ENCODE data around the gene AMY1B. TPM values are rescaled to one million over a fixed set of nuclear protein-coding genes. Genes with fewer than 3 reads are reported as not detected.

The AMY1B gene
- total RNA-seq: not detected in 2 replicates

DNA sequence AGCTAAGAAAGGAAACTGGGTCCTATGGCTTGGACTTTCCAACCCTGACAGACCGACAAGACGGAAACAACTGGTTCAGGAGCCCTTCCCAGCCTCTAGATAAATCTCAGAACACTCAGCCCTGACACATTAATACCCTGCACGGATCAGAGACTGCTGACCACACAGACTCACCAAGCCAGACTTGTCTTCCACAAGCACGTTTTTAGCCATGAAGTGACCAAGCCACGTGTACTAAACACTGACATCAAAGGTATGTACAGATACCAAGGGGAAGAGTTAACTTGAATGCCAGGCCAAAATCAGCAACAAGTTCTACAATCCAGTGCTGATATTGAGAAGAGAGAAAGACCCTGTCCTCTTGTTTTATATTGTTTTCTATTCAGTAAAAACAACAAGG is at the start of gene AMY1B:
Gene AMY1B, minus strand, starts transcription at position 101 of the 400 bp plus-strand sequence. CDS start 571 bp downstream, outside the sequence.

DNA sequence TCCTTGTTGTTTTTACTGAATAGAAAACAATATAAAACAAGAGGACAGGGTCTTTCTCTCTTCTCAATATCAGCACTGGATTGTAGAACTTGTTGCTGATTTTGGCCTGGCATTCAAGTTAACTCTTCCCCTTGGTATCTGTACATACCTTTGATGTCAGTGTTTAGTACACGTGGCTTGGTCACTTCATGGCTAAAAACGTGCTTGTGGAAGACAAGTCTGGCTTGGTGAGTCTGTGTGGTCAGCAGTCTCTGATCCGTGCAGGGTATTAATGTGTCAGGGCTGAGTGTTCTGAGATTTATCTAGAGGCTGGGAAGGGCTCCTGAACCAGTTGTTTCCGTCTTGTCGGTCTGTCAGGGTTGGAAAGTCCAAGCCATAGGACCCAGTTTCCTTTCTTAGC is 40.5 kb downstream of the AMY1B start, which contains the start of gene AMY1A:
Gene AMY1A, plus strand, starts transcription at position 301 of the 400 bp plus-strand sequence. CDS start 571 bp downstream, outside the sequence.

Other genes with a start within 250 kb of the AMY1B start
- 3.2 and 3.6 TPM in 2 replicates for gene RNPC3, start 170.5 kb downstream of the AMY1B start, total RNA-seq
- gene AMY2B, start 124.6 kb downstream of the AMY1B start, total RNA-seq: 0.30 and 0.65 TPM in 2 replicates
- not detected in 2 replicates for gene AMY2A, start 78.8 kb downstream of the AMY1B start, total RNA-seq
- gene AMY1A, start 40.5 kb downstream of the AMY1B start, total RNA-seq: not detected in 2 replicates
- gene AMY1C, start 53.7 kb upstream of the AMY1B start, total RNA-seq: not detected in 2 replicates